ENCODE results near the gene TPO.

DNA sequence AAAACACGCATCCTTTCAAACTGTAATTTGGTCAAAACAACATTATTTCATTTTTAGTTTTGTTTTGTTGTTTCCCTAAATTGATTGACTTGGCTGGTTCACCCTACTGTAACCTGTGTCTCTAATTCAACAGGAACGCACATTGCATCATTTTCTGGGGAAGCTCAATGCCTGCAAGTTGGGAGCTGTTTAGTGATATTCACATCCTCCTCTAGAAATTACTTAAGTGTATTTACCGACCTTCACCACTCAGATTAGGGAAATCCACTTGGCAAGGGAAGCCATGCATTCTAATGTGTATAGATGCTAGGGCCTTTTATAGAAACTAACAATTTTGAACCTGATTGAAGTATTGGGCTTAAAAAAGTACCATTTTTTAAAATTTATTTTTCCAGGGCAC lies 7.3 kb upstream of the TPO start:
- TF ChIP-seq, protein P1, sequence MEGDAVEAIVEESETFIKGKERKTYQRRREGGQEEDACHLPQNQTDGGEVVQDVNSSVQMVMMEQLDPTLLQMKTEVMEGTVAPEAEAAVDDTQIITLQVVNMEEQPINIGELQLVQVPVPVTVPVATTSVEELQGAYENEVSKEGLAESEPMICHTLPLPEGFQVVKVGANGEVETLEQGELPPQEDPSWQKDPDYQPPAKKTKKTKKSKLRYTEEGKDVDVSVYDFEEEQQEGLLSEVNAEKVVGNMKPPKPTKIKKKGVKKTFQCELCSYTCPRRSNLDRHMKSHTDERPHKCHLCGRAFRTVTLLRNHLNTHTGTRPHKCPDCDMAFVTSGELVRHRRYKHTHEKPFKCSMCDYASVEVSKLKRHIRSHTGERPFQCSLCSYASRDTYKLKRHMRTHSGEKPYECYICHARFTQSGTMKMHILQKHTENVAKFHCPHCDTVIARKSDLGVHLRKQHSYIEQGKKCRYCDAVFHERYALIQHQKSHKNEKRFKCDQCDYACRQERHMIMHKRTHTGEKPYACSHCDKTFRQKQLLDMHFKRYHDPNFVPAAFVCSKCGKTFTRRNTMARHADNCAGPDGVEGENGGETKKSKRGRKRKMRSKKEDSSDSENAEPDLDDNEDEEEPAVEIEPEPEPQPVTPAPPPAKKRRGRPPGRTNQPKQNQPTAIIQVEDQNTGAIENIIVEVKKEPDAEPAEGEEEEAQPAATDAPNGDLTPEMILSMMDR (IDR thresholded peaks at IDR 0.05), result no peak
- TF ChIP-seq POLR2A (IDR thresholded peaks at IDR 0.05), result no peak

Measured in thyroid gland (tissue), 4 donors.